VCaP (cell line): ENCODE results near the gene DHX57.
A peak's percentile ranks its signal among the peaks of the same experiment; 100 is the strongest.

Source experiments
- H3K27ac ChIP-seq: fragments of 450-650 bp; 2 replicates; pipeline ENCODE4 v1.5.1; 2017
- TF ChIP-seq, protein P1 (sequence below): fragments of 450-650 bp; conservative IDR thresholded peaks from 2 replicates; pipeline ENCODE4 v1.5.1; 2017; ENCODE audit warnings: mild to moderate bottlenecking, moderate library complexity

DHX57 gene

DNA sequence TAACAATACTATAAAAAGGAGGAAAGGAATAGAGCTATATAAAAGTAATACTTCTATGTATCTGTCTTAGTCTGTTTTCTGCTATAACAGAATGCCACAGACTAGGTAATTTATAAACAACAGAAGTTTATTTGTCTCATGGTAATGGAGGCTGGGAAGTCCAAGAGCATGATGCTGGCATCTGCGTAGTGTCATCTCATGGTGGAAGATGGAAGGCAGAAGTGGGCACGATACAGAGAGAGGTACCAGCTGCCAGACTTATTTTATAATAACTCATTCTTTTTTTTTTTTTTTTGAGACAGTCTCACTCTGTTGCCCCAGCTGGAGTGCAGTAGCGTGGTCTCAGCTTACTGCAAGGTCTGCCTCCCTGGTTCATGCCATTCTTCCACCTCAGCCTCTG is 4.3 kb downstream of the DHX57 start:
- TF ChIP-seq, protein P1, sequence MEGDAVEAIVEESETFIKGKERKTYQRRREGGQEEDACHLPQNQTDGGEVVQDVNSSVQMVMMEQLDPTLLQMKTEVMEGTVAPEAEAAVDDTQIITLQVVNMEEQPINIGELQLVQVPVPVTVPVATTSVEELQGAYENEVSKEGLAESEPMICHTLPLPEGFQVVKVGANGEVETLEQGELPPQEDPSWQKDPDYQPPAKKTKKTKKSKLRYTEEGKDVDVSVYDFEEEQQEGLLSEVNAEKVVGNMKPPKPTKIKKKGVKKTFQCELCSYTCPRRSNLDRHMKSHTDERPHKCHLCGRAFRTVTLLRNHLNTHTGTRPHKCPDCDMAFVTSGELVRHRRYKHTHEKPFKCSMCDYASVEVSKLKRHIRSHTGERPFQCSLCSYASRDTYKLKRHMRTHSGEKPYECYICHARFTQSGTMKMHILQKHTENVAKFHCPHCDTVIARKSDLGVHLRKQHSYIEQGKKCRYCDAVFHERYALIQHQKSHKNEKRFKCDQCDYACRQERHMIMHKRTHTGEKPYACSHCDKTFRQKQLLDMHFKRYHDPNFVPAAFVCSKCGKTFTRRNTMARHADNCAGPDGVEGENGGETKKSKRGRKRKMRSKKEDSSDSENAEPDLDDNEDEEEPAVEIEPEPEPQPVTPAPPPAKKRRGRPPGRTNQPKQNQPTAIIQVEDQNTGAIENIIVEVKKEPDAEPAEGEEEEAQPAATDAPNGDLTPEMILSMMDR = no peak
- H3K27ac ChIP-seq = no peak overlapping the region

DNA sequence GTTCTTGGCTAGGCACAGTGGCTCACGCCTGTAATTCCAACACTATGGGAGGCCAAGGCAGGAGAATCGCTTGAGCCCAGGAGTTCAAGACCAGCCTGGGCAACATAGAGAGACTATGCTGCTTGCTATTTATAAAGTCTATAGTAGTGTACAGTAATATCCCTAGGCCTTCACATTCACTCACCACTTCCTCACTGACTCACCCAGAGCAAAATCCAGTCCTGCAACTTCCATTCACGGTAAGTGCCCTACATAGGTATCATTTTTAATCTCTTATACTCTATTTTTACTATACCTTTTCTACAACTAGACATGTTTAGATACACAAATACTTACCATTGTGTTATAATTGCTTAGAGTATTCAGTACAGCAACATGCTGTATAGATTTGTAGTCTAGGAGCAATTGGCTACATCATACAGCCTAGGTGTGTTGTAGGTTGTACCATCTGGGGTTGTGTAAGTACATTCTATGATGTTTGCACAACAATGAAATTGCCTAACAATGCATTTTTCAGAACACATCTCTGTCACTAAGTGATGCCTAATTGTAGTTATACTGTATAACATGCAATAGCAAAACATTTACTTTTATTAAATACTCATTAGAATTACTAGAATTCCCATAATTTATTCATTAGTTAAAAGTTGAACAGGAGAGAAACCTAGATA is 8.8 kb downstream of the DHX57 start:
- no peak overlapping the region for H3K27ac ChIP-seq
- TF ChIP-seq, protein P1 = no peak

GRCh38 chr2:38863061-38863695 is 12.6 kb downstream of the DHX57 start:
- TF ChIP-seq, protein P1 = no peak
- H3K27ac ChIP-seq = peak overlapping the region; percentile 54

- TF ChIP-seq, protein P1 = no peak
- peak overlapping the region; percentile 54 for H3K27ac ChIP-seq
Observed at GRCh38 chr2:38862476-38862875, 13.3 kb downstream of the DHX57 start.

DNA sequence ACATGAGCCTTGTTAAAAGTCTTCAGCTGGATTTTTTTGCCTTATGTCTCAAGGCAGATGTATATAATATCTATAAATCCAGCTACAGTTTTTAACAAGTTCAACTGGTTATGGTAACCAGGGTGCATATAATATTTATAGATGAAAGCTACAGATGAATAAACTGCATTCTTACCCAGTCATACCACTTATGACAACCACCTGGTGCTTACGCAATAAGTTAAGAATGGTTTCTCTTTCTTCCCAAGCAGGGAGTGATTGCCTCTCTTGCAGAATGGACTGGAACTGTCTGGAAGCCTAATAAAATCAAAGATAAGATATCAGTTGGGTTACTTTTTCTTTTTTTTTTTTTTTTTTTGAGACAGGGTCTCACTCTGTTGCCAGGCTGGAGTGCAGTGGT is 19.6 kb downstream of the DHX57 start:
- TF ChIP-seq, protein P1 = no peak
- H3K27ac ChIP-seq = no peak overlapping the region

DNA sequence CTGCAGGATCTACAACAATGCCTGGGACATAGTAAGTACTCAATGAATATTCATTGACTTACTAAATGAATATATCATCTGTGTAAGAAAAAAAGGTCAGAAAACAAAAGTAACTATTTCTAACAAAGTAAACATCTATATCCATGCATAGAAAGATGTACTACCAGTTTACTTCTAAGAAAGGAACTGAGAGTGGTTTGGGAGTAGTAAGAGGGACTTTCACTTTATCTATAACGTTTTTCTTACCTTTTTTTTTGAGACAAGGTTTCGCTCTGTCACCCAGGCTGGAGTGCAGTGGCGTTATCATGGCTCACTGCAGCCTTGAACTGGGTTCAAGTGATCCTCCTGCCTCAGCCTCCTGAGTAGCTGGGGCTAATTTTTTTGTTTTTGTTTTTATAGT is 25.7 kb downstream of the DHX57 start:
- TF ChIP-seq, protein P1 = no peak
- no peak overlapping the region for H3K27ac ChIP-seq

DNA sequence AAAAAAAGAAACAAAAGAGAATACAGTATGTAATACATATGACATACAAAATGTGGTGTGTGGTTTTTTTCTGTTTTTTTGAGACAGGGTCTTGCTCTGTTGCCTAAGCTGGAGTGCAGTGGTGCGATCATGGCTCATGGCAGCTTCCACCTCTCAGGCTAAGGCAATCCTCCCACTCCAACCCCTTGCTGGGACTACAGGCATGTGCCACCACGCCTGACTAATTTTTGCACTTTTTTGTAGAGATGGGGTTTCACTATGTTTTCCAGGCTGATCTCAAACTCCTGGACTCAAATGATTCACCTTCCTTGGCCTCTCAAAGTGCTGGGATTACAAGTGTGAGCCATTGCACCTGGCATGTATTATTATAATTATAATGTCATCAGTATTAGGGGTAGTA is 38.9 kb downstream of the DHX57 start:
- TF ChIP-seq, protein P1 = no peak
- no peak overlapping the region for H3K27ac ChIP-seq
